ENCODE measurements around the gene B4GALT7.

B4GALT7 gene

DNA sequence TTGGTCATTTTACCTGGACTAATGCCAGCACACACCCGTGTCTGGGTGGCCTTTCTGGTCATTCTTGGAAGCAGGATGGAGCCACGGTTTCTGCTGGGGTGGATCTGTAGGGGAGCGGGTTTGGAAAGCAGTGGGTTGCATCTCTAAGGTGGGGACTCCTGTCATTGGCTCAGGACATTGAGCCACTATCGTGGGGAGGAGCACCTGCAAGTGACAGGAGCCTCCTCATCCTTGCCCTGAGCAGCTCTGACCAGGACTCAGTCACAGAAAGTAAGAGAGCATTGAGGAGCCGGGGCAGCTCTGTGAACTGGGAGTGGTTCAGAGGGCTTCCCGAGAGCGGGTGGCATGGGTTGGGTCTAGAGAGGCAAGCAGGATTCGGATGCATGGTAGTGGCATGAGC is 3.7 kb downstream of the B4GALT7 start:
- no peak overlapping the region for H3K4me3 ChIP-seq (ENCODE audit: low read depth, low read length)
- DNase-seq (ENCODE audit: low read depth): no peak
- in situ Hi-C loops (cut with HindIII; ENCODE audit: low sequenced_read_pairs): no loop called here
- TF ChIP-seq, protein P1, sequence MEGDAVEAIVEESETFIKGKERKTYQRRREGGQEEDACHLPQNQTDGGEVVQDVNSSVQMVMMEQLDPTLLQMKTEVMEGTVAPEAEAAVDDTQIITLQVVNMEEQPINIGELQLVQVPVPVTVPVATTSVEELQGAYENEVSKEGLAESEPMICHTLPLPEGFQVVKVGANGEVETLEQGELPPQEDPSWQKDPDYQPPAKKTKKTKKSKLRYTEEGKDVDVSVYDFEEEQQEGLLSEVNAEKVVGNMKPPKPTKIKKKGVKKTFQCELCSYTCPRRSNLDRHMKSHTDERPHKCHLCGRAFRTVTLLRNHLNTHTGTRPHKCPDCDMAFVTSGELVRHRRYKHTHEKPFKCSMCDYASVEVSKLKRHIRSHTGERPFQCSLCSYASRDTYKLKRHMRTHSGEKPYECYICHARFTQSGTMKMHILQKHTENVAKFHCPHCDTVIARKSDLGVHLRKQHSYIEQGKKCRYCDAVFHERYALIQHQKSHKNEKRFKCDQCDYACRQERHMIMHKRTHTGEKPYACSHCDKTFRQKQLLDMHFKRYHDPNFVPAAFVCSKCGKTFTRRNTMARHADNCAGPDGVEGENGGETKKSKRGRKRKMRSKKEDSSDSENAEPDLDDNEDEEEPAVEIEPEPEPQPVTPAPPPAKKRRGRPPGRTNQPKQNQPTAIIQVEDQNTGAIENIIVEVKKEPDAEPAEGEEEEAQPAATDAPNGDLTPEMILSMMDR (IDR thresholded peaks at IDR 0.05; ENCODE audit: low read depth, low read length, missing control alignments): no peak

DNA sequence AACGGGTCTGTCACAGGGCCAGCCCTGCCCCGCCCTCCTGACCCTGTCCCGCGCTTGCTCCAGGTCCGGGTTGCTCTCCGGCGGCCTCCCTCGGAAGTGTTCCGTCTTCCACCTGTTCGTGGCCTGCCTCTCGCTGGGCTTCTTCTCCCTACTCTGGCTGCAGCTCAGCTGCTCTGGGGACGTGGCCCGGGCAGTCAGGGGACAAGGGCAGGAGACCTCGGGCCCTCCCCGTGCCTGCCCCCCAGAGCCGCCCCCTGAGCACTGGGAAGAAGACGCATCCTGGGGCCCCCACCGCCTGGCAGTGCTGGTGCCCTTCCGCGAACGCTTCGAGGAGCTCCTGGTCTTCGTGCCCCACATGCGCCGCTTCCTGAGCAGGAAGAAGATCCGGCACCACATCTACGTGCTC is 4.2 kb downstream of the B4GALT7 start:
- TF ChIP-seq, protein P1 (IDR thresholded peaks at IDR 0.05; ENCODE audit: low read depth, low read length, missing control alignments): no peak
- in situ Hi-C loops (cut with HindIII; ENCODE audit: low sequenced_read_pairs): no loop called here
- H3K4me3 ChIP-seq (ENCODE audit: low read depth, low read length): no peak overlapping the region
- DNase-seq (ENCODE audit: low read depth): no peak

DNA sequence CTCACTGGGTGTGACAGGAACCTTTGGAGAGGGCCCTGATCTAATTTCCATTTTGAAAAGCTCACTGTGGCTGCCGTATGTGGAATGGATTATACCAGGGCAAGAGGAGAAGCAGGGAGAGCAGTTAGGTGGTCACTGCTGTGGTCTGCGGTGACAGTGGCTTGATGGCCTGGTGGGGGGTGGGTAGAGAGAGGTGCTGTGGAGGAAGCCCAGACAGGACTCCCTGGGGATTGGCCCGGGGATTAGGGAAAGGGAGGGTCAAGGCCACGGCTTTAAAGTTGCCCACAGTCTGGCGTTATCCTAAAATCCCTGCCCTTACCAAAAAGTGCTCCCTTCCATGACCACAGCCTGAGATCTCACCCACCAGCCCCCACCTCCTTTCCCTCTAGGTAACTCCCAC is 4.7 kb downstream of the B4GALT7 start:
- in situ Hi-C loops (cut with HindIII; ENCODE audit: low sequenced_read_pairs): no loop called here
- TF ChIP-seq, protein P1 (IDR thresholded peaks at IDR 0.05; ENCODE audit: low read depth, low read length, missing control alignments): no peak
- DNase-seq (ENCODE audit: low read depth): no peak
- no peak overlapping the region for H3K4me3 ChIP-seq (ENCODE audit: low read depth, low read length)

DNA sequence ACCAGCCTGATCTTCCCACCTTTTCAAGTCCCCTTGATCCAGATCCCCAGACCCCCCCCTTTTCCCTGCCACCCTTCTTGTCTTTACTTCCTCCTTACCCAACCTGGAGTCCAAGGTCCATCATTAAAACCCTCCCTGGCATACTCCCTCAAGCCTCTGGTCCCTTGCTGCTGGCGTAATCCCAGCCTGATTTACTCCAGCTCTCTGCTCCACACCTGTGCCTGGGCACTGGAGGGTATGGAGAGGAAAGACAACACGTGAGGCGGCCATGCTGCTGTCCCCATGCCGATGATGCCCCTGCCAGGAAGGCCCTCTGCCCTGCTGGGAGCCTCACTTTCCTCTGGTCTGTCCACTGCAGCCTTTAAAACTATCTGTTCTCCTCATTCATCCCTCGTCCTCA is 5.1 kb downstream of the B4GALT7 start:
- H3K4me3 ChIP-seq (ENCODE audit: low read depth, low read length): no peak overlapping the region
- no peak for DNase-seq (ENCODE audit: low read depth)
- in situ Hi-C loops (cut with HindIII; ENCODE audit: low sequenced_read_pairs): no loop called here
- TF ChIP-seq, protein P1 (IDR thresholded peaks at IDR 0.05; ENCODE audit: low read depth, low read length, missing control alignments): no peak

DNA sequence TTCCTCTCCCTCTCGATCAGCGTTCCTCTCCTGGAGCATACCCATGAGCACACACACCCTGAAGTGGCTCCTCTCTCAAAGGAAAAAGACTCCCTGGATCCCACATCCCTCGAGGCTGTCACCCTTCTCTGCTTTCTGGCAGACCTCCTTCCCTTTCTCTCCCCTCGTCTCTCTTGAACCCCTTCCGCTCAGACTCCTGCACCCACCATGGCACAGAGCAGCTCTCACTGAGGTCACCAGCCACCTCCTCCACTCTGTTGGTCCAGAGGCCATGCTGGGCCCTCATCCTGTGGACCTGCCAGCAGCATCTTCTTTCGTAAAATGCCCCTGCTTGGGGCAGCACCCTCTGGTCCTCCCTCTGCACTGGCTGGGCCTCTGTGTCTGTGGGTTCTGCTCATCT is 5.7 kb downstream of the B4GALT7 start:
- no peak overlapping the region for H3K4me3 ChIP-seq (ENCODE audit: low read depth, low read length)
- in situ Hi-C loops (cut with HindIII; ENCODE audit: low sequenced_read_pairs): no loop called here

DNA sequence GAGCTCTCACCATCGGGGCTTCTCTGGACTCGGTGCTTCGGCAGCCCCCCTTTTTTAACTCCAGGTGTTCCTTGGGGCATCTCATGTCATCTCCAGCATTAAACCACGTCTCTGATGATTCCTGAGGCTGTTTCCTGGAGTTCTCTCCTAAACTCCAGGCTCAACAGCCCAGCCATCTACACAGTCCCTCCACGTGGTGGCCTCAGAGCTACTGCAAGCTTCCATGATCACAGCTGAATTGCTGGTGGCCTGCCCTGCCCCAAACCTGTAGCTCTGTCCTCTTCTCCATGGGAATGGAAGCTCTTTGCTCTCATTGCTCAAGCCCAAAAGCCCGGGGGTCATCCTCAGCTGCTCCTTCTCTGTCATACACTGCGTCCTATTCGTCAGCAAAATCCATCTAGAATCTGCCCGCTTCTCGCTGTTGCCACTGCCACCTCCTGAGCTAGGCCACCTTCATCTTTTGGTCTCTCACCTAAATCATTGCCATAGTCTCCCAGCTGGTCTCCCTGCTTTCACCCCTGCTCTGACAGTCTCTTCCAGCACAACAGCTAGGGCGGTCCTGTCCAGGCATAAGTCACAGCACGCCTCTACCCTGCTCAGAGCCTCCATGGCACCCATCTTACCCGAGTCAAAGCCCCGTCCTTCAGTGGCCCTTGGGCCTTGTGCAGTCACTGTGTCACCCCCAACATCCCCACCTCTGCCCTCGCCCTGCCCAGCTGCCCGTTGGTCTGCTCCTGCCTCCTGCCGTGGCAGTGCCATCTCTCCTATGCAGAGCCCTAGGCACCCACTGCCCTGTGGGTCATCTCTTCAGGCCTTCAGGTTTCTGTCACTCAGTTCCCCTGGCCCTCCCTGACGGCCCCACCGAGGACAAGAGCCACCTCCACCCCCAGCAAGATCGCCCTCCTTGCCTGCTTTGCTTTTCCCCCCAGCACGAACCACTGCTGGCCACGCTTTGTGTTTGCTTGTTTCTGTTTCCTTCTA is 6.4 kb downstream of the B4GALT7 start:
- in situ Hi-C loops (cut with HindIII; ENCODE audit: low sequenced_read_pairs): no loop called here
- no peak overlapping the region for H3K4me3 ChIP-seq (ENCODE audit: low read depth, low read length)
- TF ChIP-seq, protein P1 (IDR thresholded peaks at IDR 0.05; ENCODE audit: low read depth, low read length, missing control alignments): no peak
- no peak for DNase-seq (ENCODE audit: low read depth)

More for the DNA sequence above, 5.7 kb downstream of the B4GALT7 start:
- TF ChIP-seq, protein P1 (IDR thresholded peaks at IDR 0.05; ENCODE audit: low read depth, low read length, missing control alignments): no peak
- DNase-seq (ENCODE audit: low read depth): no peak

All from astrocyte of the cerebellum (primary cell).